Fibroblast of skin of right quadriceps (primary cell): ENCODE data around the gene AFAP1L2.
A peak's percentile ranks its signal among the peaks of the same experiment; 100 is the strongest.

Source experiments
- DNase-seq: peaks from one replicate; pipeline ENCODE4 v3.0.0-alpha.2; 2013

The AFAP1L2 gene

GRCh38 chr10:114308531-114309363, 95.6 kb downstream of the AFAP1L2 start:
- peak; percentile 13 for DNase-seq

- DNase-seq = no peak
Measured at GRCh38 chr10:114307731-114308130, 96.6 kb downstream of the AFAP1L2 start.

- DNase-seq = peak; percentile 92
Measured at GRCh38 chr10:114306116-114306973, 98.0 kb downstream of the AFAP1L2 start.

- no peak for DNase-seq
Measured at GRCh38 chr10:114305521-114305925, 98.8 kb downstream of the AFAP1L2 start.

GRCh38 chr10:114304571-114305421, 99.5 kb downstream of the AFAP1L2 start:
- DNase-seq = no peak

GRCh38 chr10:114304017-114304570, 100.2 kb downstream of the AFAP1L2 start:
- peak; percentile 70 for DNase-seq

- DNase-seq = no peak
Measured at GRCh38 chr10:114303556-114303955, 100.7 kb downstream of the AFAP1L2 start.

GRCh38 chr10:114301951-114302710, 102.2 kb downstream of the AFAP1L2 start:
- DNase-seq = no peak

GRCh38 chr10:114301177-114301576, 103.1 kb downstream of the AFAP1L2 start:
- no peak for DNase-seq

GRCh38 chr10:114300036-114300645, 104.2 kb downstream of the AFAP1L2 start:
- DNase-seq = no peak

- no peak for DNase-seq
Measured at GRCh38 chr10:114297136-114297705, 107.1 kb downstream of the AFAP1L2 start.

GRCh38 chr10:114295393-114295792, 108.9 kb downstream of the AFAP1L2 start:
- no peak for DNase-seq

- no peak for DNase-seq
Measured at GRCh38 chr10:114294549-114294948, 109.8 kb downstream of the AFAP1L2 start.

- no peak for DNase-seq
Measured at GRCh38 chr10:114293075-114293474, 111.2 kb downstream of the AFAP1L2 start.

GRCh38 chr10:114291516-114291915, 112.8 kb downstream of the AFAP1L2 start:
- no peak for DNase-seq

GRCh38 chr10:114291076-114291475, 113.2 kb downstream of the AFAP1L2 start:
- no peak for DNase-seq

- DNase-seq = no peak
Measured at GRCh38 chr10:114290038-114290437, 114.3 kb downstream of the AFAP1L2 start.

GRCh38 chr10:114289096-114289436, 115.2 kb downstream of the AFAP1L2 start:
- no peak for DNase-seq

- no peak for DNase-seq
Measured at GRCh38 chr10:114288424-114289095, 115.7 kb downstream of the AFAP1L2 start.

GRCh38 chr10:114286921-114287320, 117.4 kb downstream of the AFAP1L2 start:
- no peak for DNase-seq
